Ascending aorta (tissue), 2 donors: Measurements from ENCODE around the gene CTDP1. TPM values are rescaled to one million over a fixed set of nuclear protein-coding genes. Genes with fewer than 3 reads are reported as not detected.

Source experiments
- DNase-seq, 2 donors: peaks; one replicate each; pipeline ENCODE4 v3.0.0-alpha.2; 2019; ENCODE audit warnings: low spot score in 2 of 2
- H3K27ac ChIP-seq, 2 donors: fragments of 200-600 bp; sonication (generic); one replicate each; pipeline ENCODE4 v1.5.1; 2016 to 2017; ENCODE audit warnings: mild to moderate bottlenecking in 1 of 2
- H3K27me3 ChIP-seq: fragments of 200-600 bp; sonication (generic); one replicate; pipeline ENCODE4 v1.5.1; 2017
- H3K36me3 ChIP-seq, 2 donors: fragments of 200-600 bp; sonication (generic); one replicate each; pipeline ENCODE4 v1.5.1; 2016
- H3K4me1 ChIP-seq, 2 donors: fragments of 200-600 bp; sonication (generic); one replicate each; pipeline ENCODE4 v1.5.1; 2016 to 2017; ENCODE audit warnings: mild to moderate bottlenecking in 1 of 2
- H3K4me3 ChIP-seq, 2 donors: fragments of 200-600 bp; sonication (generic); one replicate each; pipeline ENCODE4 v1.5.1; 2016 to 2017; ENCODE audit warnings: mild to moderate bottlenecking in 1 of 2
- H3K9me3 ChIP-seq, 2 donors: fragments of 200-600 bp; sonication (generic); one replicate each; pipeline ENCODE4 v1.5.1; 2016
- CTCF ChIP-seq, 3 experiments: fragments of 200-600 bp in 2 of 3; fragments of 450-650 bp in 1 of 3; sonication (generic) in 2 of 3; IDR thresholded peaks; one replicate each; pipeline ENCODE4 v1.5.1; 2016 to 2019; ENCODE audit warnings: antibody characterized with exemption in 3 of 3, mild to moderate bottlenecking in 1 of 3, moderate library complexity in 1 of 3
- intact Hi-C: fragments of 100-400 bp; cut with DNase I; formaldehyde crosslinking; loops from one replicate; pipeline ENCODE4 v1.15.1; 2023
- total RNA-seq: library from RNA; depleted of rRNA; stranded (reverse); fragments of >200 nt; gene quantifications from one replicate; pipeline ENCODE4 v1.1.0, GENCODE V29; 2016

CTDP1 gene
- total RNA-seq, 1 donor from 2014 or later: 31.7 TPM

GRCh38 chr18:79735071-79735980 lies 55.7 kb downstream of the CTDP1 start:
- Histone ChIP-seq H3K9me3 (peaks cover 0 to 6% of the 10 kb centered on the region in 2 donors), H3K4me1 (no peaks in the 10 kb centered on the region), H3K36me3 (peaks cover 58 to 90% of the 10 kb centered on the region in 2 donors), H3K4me3 (no peak overlapping the region), H3K27me3 (no peaks in the 10 kb centered on the region), H3K27ac (no peak overlapping the region)
- intact Hi-C loops: no loop called here
- no peak for TF ChIP-seq CTCF (IDR thresholded peaks at IDR 0.05)
- no peak for DNase-seq

GRCh38 chr18:79736230-79736629 lies 56.6 kb downstream of the CTDP1 start:
- intact Hi-C loops: no loop called here
- H3K27ac ChIP-seq: no peak overlapping the region
- H3K4me3 ChIP-seq: no peak overlapping the region
- no peak for DNase-seq
- TF ChIP-seq CTCF (IDR thresholded peaks at IDR 0.05): no peak
- H3K27me3 ChIP-seq: no peaks in the 10 kb centered on the region
- no peaks in the 10 kb centered on the region for H3K4me1 ChIP-seq
- peaks cover 55 to 90% of the 10 kb centered on the region in 2 donors for H3K36me3 ChIP-seq
- peaks cover 0 to 6% of the 10 kb centered on the region in 2 donors for H3K9me3 ChIP-seq

- intact Hi-C loops: no loop called here
Measured at GRCh38 chr18:79736846-79737245, 57.2 kb downstream of the CTDP1 start.

GRCh38 chr18:79737426-79737825 lies 57.8 kb downstream of the CTDP1 start:
- no peak for DNase-seq
- H3K27ac ChIP-seq: no peak overlapping the region
- no peaks in the 10 kb centered on the region for H3K27me3 ChIP-seq
- no peak overlapping the region for H3K4me3 ChIP-seq
- H3K36me3 ChIP-seq: peaks cover 52 to 91% of the 10 kb centered on the region in 2 donors
- H3K4me1 ChIP-seq: no peaks in the 10 kb centered on the region
- intact Hi-C loops: no loop called here
- no peak for TF ChIP-seq CTCF (IDR thresholded peaks at IDR 0.05)
- H3K9me3 ChIP-seq: peaks cover 0 to under 1% of the 10 kb centered on the region in 2 donors

More at GRCh38 chr18:79736846-79737245, 57.2 kb downstream of the CTDP1 start:
- no peak for TF ChIP-seq CTCF (IDR thresholded peaks at IDR 0.05)
- H3K4me3 ChIP-seq: no peak overlapping the region
- no peaks in the 10 kb centered on the region for H3K4me1 ChIP-seq
- no peak overlapping the region for H3K27ac ChIP-seq
- H3K9me3 ChIP-seq: peaks cover 0 to 6% of the 10 kb centered on the region in 2 donors
- no peak for DNase-seq
- H3K36me3 ChIP-seq: peaks cover 53 to 89% of the 10 kb centered on the region in 2 donors
- H3K27me3 ChIP-seq: no peaks in the 10 kb centered on the region

- DNase-seq: no peak
- Histone ChIP-seq H3K27ac (no peak overlapping the region), H3K4me3 (no peak overlapping the region), H3K27me3 (no peaks in the 10 kb centered on the region), H3K9me3 (no peaks in the 10 kb centered on the region), H3K36me3 (peaks cover 52 to 91% of the 10 kb centered on the region in 2 donors), H3K4me1 (no peaks in the 10 kb centered on the region)
- intact Hi-C loops: no loop called here
- TF ChIP-seq CTCF (IDR thresholded peaks at IDR 0.05): no peak
Measured at GRCh38 chr18:79738041-79738461, 58.4 kb downstream of the CTDP1 start.
